Activated naive CD4-positive, alpha-beta T cell treated with Interleukin-2 at 50 U/mL for 16 hours (primary cell): ENCODE results near the gene FES.

Experiments used
- DNase-seq: peaks from one replicate; pipeline ENCODE4 v3.0.0-alpha.2; 2020

The FES gene

DNA sequence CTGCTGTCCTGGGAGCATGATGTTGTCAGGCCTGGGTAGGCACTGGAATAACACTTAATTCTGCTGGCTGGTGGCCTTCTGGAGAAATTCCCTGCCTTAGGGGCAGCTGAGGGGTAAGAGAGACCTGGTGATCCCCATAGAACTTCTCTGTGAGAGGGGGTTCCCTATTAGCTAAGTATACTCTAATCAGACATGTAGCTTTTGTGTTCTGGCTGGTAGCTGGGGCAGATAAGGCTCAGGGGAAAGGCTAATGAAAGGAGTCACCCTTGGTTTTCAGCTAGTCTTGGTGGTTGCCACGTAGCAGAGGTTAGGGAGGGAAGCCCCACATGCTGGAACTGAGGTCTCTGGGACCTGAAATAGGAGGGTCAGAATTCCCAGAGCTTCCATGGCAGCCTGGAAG is 49.0 kb downstream of the FES start:
- DNase-seq, result no peak

DNA sequence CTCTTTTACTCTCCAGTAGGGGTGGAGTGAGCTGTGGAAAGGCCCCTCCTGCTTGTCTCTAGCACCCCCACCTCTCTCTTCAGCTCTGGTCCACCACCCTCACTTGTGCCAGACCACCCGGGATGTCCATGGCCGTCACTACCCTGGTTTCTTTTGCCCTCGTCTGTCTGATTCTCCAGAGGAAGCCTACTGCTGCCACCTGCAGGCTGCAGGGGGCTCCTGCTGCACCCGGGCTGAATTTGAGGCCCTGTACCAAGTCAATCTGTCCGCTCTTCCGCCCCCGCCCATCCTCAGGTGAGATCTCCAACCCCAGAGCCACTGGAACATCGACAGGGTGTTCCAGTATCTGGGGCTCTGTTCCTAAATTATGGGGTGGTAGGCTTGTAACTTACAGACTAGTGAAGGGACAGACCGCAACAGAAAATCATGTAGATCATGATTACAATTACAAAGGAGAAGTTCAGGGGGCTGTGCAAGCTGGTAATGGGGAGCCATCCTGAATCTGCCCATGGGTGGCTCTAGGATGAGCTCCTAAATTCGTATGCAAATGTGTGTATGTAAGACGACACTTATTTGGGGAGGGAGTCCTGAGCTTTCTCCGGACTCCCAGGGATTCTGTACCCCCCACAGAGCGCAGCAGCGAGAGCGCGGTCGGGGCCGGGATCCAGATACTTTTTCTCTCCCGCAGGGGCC is 50.1 kb downstream of the FES start:
- peak; percentile 90 for DNase-seq

DNA sequence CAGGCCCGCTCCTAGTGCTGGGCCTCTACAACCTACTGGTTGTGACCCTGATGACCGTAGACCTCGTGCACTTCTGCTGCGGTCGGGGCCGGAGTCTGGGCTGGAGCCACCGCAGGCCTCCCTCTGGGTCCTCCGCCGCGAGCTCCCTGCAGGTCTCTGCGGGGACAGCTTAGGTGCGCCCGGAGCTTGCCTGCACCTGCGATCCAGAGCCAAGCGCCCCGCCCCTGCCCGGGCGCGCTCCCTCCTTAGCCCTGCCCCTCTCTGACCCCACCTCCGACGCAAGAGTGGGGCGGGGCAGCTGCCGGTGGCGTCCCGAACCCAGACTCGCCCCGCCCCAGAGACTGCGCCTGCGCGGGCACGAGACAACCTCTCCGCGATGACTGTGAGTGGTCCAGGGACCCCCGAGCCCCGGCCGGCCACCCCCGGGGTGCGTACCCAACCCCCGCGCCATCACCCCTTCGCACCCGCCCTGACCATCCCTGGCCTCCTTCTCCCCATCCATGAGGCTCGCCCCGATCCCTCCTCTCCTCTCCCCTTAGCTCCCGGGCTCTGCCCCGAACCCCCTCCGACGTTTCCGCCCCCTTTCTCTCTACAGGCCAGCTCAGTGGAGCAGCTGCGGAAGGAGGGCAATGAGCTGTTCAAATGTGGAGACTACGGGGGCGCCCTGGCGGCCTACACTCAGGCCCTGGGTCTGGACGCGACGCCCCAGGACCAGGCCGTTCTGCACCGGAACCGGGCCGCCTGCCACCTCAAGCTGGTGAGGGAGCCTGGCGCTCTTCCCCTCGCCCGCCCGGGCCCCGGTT is 50.8 kb downstream of the FES start, which contains the start of gene UNC45A:
UNC45A (plus strand) TSS at position 337 of the 803 bp plus-strand sequence; CDS start at position 377, 40 bp downstream.
- DNase-seq, result peak; percentile 96

DNA sequence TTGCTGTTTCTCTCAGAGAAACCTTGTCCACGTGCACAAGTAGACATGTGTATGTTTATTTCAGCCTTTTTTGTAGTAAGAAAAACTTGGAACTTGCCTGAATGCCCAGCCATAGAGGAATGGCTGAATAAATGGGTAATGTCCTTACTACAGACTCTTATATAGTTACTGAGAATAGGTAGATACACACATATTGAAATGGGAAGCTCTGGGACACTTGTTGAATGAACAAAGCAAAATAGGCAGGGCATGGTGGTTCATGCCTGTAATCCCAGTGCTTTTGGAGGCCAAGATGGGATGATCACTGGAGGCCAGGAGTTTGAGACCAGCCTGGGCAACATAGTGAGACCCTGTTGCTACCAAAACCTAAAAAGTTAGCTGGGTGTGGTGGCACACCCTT is 52.5 kb downstream of the FES start:
- DNase-seq, result no peak

DNA sequence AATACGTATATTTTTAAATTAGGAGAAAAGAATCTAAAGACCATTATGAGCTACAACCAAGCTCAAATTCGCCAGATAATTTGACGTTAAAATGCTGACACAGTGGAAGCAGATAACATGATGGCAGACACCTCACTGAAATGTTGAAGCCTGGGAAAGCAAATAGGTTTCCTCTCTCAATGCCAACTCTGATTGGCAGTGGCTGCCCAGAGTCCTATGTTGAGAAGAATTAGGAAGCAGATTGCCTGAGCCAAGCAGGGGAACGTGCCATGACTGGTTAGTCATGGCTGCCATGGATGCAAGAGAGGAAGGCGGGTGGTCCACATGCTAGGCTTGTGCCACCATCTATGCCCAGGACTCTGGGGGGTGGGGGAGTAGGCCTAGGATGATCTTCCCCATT is 54.0 kb downstream of the FES start:
- no peak for DNase-seq

DNA sequence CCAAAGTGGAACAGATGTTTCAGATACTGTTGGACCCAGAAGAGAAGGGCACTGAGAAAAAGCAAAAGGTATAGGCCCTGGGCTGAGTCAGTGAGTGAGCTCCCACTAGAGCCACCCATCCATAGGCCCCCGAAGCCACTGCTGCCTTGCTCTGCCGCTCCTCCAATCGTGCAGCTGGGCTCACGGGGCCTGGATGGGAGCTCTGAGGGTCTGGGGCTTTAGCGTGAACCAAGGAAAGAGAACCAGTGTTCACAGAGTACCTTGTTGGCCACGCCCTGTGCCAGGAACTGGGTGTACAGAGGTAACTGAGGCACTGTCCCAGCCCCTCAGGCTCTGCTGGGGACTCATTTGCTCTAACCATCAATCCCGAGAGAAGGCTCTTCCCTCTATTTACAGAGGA is 55.5 kb downstream of the FES start:
- DNase-seq, result no peak

DNA sequence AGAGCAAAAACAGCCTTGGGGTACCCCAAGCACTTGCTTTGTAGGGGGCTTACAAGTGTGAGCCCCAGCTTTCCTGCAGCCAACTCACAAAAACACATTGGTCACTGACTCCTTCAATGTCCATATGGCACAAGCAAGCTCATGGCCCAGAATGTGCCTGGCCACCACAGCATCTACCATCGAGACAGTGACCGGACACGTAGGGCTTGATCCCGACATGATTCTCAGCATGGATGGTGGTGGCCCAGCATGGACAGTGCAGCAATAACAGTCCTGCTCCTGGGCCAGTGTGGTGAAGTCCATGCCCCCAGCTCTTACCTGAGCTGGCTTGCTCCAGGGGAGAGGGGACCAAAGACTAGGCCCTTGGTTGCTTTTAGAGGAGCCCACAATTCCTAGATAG is 56.7 kb downstream of the FES start:
- DNase-seq, result no peak

DNA sequence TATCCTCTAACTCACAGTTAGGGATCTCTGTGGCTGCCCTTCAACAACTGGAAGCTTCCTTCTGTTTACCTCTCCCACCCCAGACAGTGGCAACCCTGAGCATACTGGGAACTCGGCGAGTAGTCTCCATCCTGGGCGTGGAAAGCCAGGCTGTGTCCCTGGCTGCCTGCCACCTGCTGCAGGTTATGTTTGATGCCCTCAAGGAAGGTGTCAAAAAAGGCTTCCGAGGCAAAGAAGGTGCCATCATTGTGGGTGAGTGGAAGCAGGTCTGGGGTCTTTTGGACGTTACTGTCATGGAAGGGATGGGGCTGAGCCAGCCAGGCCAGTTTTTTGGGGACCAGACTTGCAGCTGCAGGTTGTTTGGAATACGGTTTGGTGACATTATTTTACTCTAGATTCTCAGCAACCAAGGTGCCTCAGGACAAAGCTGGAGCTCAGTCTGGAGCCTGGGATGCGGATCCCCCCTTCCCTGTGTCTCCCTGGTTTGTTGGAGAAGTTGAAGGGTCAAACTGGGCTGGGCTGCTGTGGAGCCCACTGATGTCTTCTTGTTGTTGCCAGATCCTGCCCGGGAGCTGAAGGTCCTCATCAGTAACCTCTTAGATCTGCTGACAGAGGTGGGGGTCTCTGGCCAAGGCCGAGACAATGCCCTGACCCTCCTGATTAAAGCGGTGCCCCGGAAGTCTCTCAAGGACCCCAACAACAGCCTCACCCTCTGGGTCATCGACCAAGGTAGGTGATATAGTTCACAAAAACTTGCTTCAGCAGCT is 58.2 kb downstream of the FES start:
- DNase-seq, result no peak

DNA sequence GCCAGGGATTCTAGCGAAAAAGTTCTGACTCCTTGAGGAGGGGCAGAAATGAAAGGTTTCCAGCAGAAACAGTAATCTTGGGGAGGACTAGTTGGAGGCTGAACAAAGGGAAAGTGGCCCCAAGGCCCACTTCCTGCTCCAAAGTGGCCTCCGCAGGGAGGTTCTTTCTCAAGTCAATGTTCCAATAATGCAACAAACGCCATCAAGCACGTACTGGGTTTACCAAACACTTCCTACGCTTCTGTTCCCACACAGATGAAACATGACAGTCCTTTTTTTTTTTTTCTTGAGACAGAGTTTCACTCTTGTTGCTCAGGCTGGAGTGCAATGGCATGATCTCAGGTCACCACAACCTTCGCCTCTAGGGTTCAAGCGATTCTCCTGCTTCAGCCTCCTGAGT is 60.8 kb downstream of the FES start:
- DNase-seq, result no peak
